HG03159 (cell line): ENCODE results near the gene GALNT4.

Source experiments
- ATAC-seq: cut with Tn5 transposase; IDR thresholded peaks from one replicate; pipeline ENCODE4 v1.9.1; 2021; ENCODE audit warnings: mild to moderate bottlenecking, moderate library complexity; ENCODE audit not compliant: unreplicated experiment

The GALNT4 gene

GRCh38 chr12:89494411-89495231 is 30.0 kb downstream of the GALNT4 start:
- peak; percentile 55 for ATAC-seq

- ATAC-seq: no peak
Observed at GRCh38 chr12:89493670-89494302, 30.8 kb downstream of the GALNT4 start.

DNA sequence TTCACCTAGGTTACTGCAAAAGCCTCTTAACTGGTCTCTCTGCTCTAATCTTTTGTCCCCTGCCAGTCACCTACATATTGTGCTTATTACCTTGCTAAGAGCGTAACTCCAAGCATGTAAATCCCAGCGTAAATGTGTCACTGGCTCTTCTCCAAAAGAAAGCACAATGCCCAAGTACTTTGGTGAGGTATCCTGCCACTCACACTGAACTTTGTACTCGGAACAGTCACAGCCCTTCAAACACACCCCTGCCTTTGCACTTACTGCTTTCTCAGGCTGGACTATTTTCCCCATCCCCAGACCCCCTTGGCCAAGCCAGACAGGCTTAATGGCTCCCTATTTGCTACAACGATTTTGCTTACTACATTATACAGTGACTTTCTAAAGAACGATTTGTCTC is 31.7 kb downstream of the GALNT4 start:
- ATAC-seq: no peak

DNA sequence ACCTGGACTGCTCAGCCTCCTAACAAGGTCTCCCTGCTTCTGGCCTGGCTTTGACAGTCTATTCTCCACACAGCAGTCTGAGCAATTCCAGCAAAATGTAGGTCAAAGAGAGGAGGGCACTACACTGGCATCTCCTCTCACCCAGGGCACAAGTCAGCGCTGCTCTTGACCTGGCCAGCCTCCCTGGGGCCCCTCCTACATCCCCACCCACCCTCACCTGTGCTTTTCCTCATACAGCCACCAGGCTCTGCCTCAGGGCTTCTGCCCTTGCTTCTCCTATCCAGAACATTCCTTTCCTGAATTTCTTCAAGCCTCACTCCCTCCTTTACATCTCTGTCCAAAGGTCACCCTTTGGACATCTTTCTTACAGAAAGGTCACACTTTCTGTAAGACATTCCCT is 33.7 kb downstream of the GALNT4 start:
- ATAC-seq: no peak

DNA sequence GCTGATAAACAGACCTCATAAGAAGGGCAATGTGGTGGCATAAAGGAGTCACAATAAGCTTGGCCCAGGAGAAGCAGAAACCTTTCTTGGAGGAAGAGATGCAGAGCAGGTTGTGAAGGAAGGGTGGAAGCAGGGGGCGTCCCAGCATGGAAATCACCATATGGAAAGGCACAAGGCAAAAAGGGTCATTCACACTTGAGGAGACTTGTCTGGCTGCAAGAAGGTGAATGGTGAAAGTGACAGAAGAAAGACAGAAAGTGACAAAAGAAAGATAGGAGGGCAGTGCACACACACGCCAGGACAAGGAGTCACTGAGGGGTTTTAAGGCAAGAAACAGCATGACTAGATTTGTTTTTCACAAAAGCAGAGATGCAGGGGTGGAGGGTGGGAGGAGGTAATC is 38.3 kb downstream of the GALNT4 start:
- no peak for ATAC-seq

- no peak for ATAC-seq
Observed at GRCh38 chr12:89484470-89484869, 40.1 kb downstream of the GALNT4 start.

- no peak for ATAC-seq
Observed at GRCh38 chr12:89481213-89481914, 43.2 kb downstream of the GALNT4 start.

DNA sequence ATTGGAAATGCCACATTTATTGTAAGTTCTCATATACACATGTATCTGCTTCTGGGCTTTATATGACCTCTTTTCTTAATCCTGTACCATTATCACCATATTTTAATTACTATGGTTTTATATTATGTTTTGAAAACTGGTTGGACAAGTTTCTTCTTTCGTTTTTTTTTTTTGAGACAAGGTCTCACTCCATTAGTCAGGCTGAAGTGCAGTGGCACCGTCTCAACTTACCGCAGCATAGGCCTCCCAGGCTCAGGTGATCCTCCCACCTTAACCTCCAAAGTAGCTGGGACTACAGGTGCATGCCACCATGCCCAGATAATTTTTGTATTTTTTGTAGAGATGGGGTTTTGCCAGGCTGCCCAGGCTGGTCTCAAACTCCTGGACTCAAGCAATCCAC is 44.6 kb downstream of the GALNT4 start:
- ATAC-seq: no peak

GRCh38 chr12:89477633-89478279 is 46.8 kb downstream of the GALNT4 start:
- no peak for ATAC-seq

GRCh38 chr12:89476904-89477595 is 47.5 kb downstream of the GALNT4 start:
- ATAC-seq: no peak

GRCh38 chr12:89476232-89476631 is 48.4 kb downstream of the GALNT4 start:
- no peak for ATAC-seq

DNA sequence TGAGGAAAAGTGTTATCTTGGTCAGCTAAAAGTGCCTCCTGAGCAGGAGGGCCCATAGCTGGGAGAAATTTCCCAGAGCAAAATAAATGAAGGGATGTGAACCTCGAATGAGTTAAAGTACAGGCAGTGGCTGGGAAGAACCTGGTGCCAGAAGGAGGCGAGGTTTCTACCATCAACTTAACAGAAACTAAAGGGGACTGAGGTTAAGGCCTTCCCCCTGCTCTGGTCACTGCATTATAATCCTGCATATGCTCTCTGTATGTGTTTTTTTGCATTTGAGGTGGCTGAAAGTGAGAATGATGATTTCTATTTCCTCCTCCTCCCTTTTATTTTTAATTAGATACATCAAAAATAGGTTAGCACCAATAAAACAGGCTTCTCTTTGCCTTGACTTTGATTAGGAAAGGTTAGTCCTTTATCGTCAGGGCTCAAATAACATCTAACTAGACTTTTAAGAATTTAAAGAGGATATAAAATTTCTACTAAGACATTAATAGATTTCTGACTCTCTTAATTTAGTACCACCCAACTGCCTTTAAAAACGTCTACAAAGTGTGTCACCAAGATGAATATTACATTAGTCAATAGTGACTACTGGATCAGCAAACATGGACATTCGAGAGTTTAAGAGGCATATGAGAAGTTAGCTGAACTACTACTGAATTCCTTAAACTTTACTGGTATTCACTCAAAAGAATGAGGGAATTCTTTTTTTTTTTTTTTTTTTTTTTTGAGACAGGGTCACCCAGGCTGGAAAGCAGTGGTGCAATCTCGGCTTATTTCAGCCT is 49.2 kb downstream of the GALNT4 start:
- ATAC-seq: no peak

DNA sequence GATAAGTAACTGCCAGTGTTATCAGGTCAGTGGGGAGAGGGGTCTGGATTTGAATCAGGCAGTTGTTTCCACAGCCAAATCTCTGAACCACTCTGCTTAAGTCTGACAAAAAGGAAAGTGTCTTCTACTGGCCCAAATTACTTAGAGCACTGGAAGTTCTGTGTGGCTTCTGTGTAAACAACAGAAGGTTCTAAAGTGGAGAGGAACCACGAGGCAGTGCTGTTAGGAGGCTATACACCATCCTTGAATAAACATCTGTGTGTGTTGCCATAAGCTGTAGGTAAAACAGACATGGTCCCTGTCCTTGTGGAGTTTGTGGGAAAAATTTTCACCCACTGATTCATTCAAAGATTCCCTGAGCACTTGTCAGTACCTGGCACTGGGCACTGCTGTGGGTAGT is 50.0 kb downstream of the GALNT4 start:
- no peak for ATAC-seq
